Stimulated activated memory B cell treated with anti-CD40 and anti-IgM and Interleukin-4, amounts not matched to agents 10 μg/mL and 1 μg/mL and 100 μg/mL, for 72 hours (primary cell): ENCODE results near the gene SLC5A10.
"Not testable (repeated sequence)": the region's sequence is repeated elsewhere in the genome, so short reads cannot be mapped to it uniquely, and the experiment has no call there.

Experiments
- ATAC-seq: fragments of 150-1000 bp; cut with Tn5 transposase; 2 replicates; pipeline ENCODE4 v1.10.0; 2021
- H3K27ac Mint-ChIP-seq: one replicate; pipeline ENCODE4 v1.8.0; 2022; ENCODE audit warnings: mild to moderate bottlenecking, mixed read lengths
- H3K27me3 Mint-ChIP-seq: one replicate; pipeline ENCODE4 v1.8.0; 2022; ENCODE audit warnings: mixed read lengths
- H3K36me3 Mint-ChIP-seq: one replicate; pipeline ENCODE4 v1.8.0; 2022; ENCODE audit warnings: mixed read lengths
- H3K4me1 Mint-ChIP-seq: one replicate; pipeline ENCODE4 v1.8.0; 2022; ENCODE audit warnings: mixed read lengths
- H3K4me3 Mint-ChIP-seq: one replicate; pipeline ENCODE4 v1.8.0; 2022; ENCODE audit warnings: mild to moderate bottlenecking, moderate library complexity, mixed read lengths
- H3K9me3 Mint-ChIP-seq: one replicate; pipeline ENCODE4 v1.8.0; 2022; ENCODE audit warnings: mixed read lengths

SLC5A10 gene

DNA sequence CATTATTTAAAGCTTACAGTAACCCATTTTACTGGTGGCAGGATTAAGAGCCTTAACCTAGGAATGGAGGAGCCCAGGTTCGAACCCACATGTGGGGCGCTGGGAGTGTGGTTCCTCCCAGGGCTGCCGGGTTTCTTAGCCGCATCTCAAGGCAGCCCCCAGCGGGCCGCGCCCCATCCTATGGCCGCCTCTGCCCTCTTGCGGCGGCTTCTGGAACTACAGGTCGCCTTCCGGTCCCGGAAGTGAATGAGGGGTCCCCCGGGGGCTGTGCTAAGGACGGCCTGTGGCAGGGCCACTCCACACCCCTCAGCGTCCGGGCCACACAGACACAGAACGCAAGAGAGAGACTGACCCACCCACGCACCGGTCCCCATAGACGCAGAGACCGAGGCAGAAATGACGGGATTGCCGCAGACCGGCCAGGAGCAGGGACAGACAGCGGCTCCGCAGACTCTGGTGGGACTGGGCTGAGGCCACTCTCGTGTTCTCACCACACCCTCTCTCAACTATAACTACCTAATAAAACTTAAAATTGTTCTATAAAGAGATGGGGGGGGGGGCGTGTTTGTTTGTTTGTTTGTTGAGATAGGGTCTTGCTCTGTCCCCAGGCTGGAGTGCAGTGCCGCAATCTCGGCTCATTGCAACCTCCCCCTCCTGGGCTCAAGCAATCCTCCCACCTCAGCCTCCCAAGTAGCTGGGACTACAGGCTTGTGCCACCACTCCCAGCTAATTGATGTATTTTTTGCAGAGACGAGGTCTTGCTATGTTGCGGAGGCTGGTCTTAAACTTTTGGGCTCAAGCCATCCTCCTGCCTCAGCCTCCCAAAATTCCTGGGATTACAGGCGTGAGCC is 118.6 kb downstream of the SLC5A10 start:
- H3K36me3 Mint-ChIP-seq, H3K27me3 Mint-ChIP-seq, H3K4me1 Mint-ChIP-seq, H3K27ac Mint-ChIP-seq, H3K9me3 Mint-ChIP-seq, H3K4me3 Mint-ChIP-seq: not testable (repeated sequence)
- ATAC-seq = peak; percentile 98
